Caco-2 (cell line): ENCODE measurements around the gene ANO6. TPM values are rescaled to one million over a fixed set of nuclear protein-coding genes. Genes with fewer than 3 reads are reported as not detected.

Source experiments
- BruUV-seq: library from RNA; stranded (reverse); fragments of 400-500 nt; replicated peaks from 2 replicates; lab custom pipeline; 2021; lab: Mats Ljungman, UMichigan
- CTCF ChIA-PET: fragments of 300-600 bp; sonication (Branson Sonifier 250); formaldehyde crosslinking; loops from one replicate; lab custom pipeline; 2022; ENCODE audit warnings: antibody characterized with exemption; lab: Charles Lee
- POLR2A ChIA-PET: fragments of 300-600 bp; sonication (Branson Sonifier 250); formaldehyde crosslinking; loops from one replicate; lab custom pipeline; 2022; ENCODE audit warnings: antibody characterized with exemption; lab: Charles Lee
- DNase-seq, 2 experiments: peaks; one replicate each; pipeline versions ENCODE4 v3.0.0 to v3.0.0-alpha.2; 2020 to 2022
- H3K27me3 ChIP-seq: replicated peaks from 2 replicates; pipeline ENCODE4 v1.6.0; 2011; ENCODE audit warnings: low read length; ENCODE audit not compliant: control insufficient read depth, insufficient read depth
- H3K36me3 ChIP-seq: 2 replicates; pipeline ENCODE4 v1.5.1; 2011; ENCODE audit warnings: low read length; ENCODE audit not compliant: control insufficient read depth, insufficient read depth
- H3K4me1 ChIP-seq: fragments of 250-450 bp; sonication (Bioruptor Pico); 2 replicates; pipeline ENCODE4 v1.5.1; 2020; ENCODE audit warnings: mild to moderate bottlenecking
- H3K4me3 ChIP-seq: 2 replicates; pipeline ENCODE4 v1.5.1; 2011; ENCODE audit warnings: low read depth, mild to moderate bottlenecking, control low read depth, low read length
- H3K9me3 ChIP-seq: fragments of 250-450 bp; sonication (Bioruptor Pico); 2 replicates; pipeline ENCODE4 v1.5.1; 2020; ENCODE audit warnings: mild to moderate bottlenecking, moderate library complexity
- H3K27ac Mint-ChIP-seq: one replicate; pipeline ENCODE4 v1.8.0; 2022; ENCODE audit warnings: mixed read lengths; ENCODE audit not compliant: unreplicated experiment
- H3K27me3 Mint-ChIP-seq: one replicate; pipeline ENCODE4 v1.8.0; 2022; ENCODE audit warnings: mixed read lengths; ENCODE audit not compliant: insufficient read depth, unreplicated experiment
- H3K36me3 Mint-ChIP-seq: one replicate; pipeline ENCODE4 v1.8.0; 2022; ENCODE audit warnings: mild to moderate bottlenecking, mixed read lengths; ENCODE audit not compliant: insufficient read depth, unreplicated experiment
- H3K4me1 Mint-ChIP-seq: one replicate; pipeline ENCODE4 v1.8.0; 2022; ENCODE audit warnings: low read depth, mixed read lengths; ENCODE audit not compliant: unreplicated experiment
- H3K4me3 Mint-ChIP-seq: one replicate; pipeline ENCODE4 v1.8.0; 2022; ENCODE audit warnings: mild to moderate bottlenecking, moderate library complexity, mixed read lengths; ENCODE audit not compliant: unreplicated experiment
- H3K9me3 Mint-ChIP-seq: one replicate; pipeline ENCODE4 v1.8.0; 2022; ENCODE audit warnings: mixed read lengths; ENCODE audit not compliant: unreplicated experiment
- intact Hi-C: fragments of 100-400 bp; cut with micrococcal nuclease; formaldehyde crosslinking; loops from one replicate; pipeline ENCODE4 v1.10.0; 2022; ENCODE audit not compliant: unreplicated experiment
- total RNA-seq: library from RNA; stranded (reverse); gene quantifications from 2 replicates; pipeline ENCODE4 v1.2.3, GENCODE V29; 2022
- TF ChIP-seq, protein P1 (sequence below), 2 experiments: fragments of 200-600 bp in 1 of 2; IDR thresholded peaks; 1 replicate in 1 of 2; 2 replicates in 1 of 2; pipeline versions ENCODE4 v1.5.1 to v1.8.0; 2011 to 2022; ENCODE audit warnings: antibody characterized with exemption in 1 of 2, control low read depth in 1 of 2, inconsistent platforms in 1 of 2, low read depth in 1 of 2, low read length in 1 of 2, mild to moderate bottlenecking in 1 of 2, moderate library complexity in 1 of 2; ENCODE audit not compliant: insufficient read depth in 1 of 2, severe bottlenecking in 1 of 2, unreplicated experiment in 1 of 2

Gene ANO6
- total RNA-seq, 1 experiment from 2014 or later: 126 TPM

DNA sequence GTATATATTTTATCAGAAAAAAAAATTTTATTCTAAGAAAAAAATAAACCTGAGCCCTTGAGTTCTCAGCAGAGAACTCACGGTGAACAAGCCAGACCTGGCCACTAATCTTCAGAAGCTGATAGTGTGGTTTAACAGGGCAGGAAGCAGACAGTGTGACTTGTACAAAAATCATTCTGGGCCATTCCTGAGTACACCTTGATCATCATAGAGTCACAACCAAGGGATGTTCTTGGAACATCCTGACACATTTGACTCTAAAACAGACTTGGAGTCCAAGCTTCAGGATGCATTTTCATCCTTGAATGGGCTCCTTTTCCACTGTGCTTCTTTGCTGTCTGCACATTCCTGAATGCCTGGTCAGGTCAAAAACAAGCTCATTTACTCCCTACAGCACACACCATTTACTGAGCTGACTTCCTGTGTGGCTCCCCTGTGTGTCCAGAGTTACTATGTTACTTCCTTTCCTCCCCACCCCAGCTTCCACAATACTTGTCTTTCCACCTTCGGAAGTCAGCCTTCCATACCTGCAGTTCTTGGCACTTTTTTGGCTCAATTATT lies 112.0 kb downstream of the ANO6 start:
- Mint-ChIP-seq H3K36me3 (peaks cover 22% of the 10 kb centered on the region), H3K4me1 (peaks cover 12% of the 10 kb centered on the region), H3K9me3 (no peaks in the 10 kb centered on the region), H3K27ac (peak overlapping the region; percentile 9), H3K4me3 (no peak overlapping the region), H3K27me3 (no peaks in the 10 kb centered on the region)
- DNase-seq: no peak
- CTCF ChIA-PET: no interaction called here
- Histone ChIP-seq H3K9me3 (no peaks in the 10 kb centered on the region), H3K4me3 (no peak overlapping the region), H3K36me3 (0 out of 2 replicates have a peak, but pooled peaks cover 4% of the 10 kb centered on the region), H3K4me1 (no peaks in the 10 kb centered on the region; the same call in 1 of the 2 replicates), H3K27me3 (no peaks in the 10 kb centered on the region)
- POLR2A ChIA-PET: no interaction called here
- intact Hi-C loops: no loop called here
- no TSS peak for BruUV-seq
- TF ChIP-seq, protein P1, sequence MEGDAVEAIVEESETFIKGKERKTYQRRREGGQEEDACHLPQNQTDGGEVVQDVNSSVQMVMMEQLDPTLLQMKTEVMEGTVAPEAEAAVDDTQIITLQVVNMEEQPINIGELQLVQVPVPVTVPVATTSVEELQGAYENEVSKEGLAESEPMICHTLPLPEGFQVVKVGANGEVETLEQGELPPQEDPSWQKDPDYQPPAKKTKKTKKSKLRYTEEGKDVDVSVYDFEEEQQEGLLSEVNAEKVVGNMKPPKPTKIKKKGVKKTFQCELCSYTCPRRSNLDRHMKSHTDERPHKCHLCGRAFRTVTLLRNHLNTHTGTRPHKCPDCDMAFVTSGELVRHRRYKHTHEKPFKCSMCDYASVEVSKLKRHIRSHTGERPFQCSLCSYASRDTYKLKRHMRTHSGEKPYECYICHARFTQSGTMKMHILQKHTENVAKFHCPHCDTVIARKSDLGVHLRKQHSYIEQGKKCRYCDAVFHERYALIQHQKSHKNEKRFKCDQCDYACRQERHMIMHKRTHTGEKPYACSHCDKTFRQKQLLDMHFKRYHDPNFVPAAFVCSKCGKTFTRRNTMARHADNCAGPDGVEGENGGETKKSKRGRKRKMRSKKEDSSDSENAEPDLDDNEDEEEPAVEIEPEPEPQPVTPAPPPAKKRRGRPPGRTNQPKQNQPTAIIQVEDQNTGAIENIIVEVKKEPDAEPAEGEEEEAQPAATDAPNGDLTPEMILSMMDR (IDR thresholded peaks at IDR 0.05; ENCODE audit: insufficient read depth in 1 of 2, low read depth in 1 of 2, low read length in 1 of 2, severe bottlenecking in 1 of 2, unreplicated experiment in 1 of 2): no peak

DNA sequence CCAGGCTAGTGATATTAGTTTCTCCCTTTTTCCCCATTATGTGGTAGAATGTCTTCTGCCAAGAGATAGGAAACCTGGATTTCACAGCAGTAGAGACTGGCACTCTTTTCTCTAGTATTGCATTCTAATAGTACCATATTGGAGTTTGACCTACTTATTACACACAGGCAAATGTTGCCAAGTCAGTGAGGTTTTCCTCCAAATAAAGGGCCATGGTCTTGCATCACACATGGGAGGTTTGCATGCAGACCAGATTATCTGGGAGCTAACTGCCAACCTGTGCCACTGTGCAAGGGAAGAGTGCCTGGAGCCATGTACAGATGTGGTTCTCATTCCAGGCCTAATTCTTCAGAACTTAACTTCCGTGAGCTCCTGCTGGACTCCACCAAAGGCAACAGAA lies 113.3 kb downstream of the ANO6 start:
- POLR2A ChIA-PET: no interaction called here
- Histone ChIP-seq H3K4me3 (no peak overlapping the region), H3K27me3 (no peaks in the 10 kb centered on the region), H3K9me3 (no peaks in the 10 kb centered on the region), H3K4me1 (no peaks in the 10 kb centered on the region; the same call in 1 of the 2 replicates), H3K36me3 (peaks cover 4% of the 10 kb centered on the region; the same call in 1 of the 2 replicates)
- Mint-ChIP-seq H3K4me1 (peaks cover 12% of the 10 kb centered on the region), H3K4me3 (no peak overlapping the region), H3K36me3 (peaks cover 21% of the 10 kb centered on the region), H3K27ac (no peak overlapping the region), H3K27me3 (no peaks in the 10 kb centered on the region), H3K9me3 (no peaks in the 10 kb centered on the region)
- no peak for DNase-seq
- BruUV-seq: no TSS peak
- CTCF ChIA-PET: no interaction called here
- TF ChIP-seq, protein P1 (IDR thresholded peaks at IDR 0.05; ENCODE audit: insufficient read depth in 1 of 2, low read depth in 1 of 2, low read length in 1 of 2, severe bottlenecking in 1 of 2, unreplicated experiment in 1 of 2): no peak
- intact Hi-C loops: no loop called here

DNA sequence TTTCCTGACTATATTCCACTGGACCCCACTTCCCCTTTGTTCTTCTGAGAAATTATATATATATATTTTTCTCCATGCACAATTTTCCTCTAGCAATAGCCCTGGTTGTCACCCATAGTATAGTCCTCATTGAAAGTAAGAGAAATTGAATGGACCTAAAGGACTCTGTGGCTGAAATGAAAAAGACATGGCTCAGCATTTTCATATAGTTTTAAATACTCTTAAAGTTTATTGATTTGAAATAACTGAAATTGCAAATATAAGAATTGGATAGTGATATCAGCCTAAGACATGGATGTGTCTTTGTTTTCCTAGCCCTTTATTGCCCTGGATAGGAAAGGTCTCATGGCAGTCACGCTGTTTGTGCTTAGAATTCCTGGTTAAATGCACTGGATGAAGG lies 113.8 kb downstream of the ANO6 start:
- TF ChIP-seq, protein P1 (IDR thresholded peaks at IDR 0.05; ENCODE audit: insufficient read depth in 1 of 2, low read depth in 1 of 2, low read length in 1 of 2, severe bottlenecking in 1 of 2, unreplicated experiment in 1 of 2): no peak
- Mint-ChIP-seq H3K4me1 (peaks cover 12% of the 10 kb centered on the region), H3K27me3 (no peaks in the 10 kb centered on the region), H3K36me3 (peaks cover 22% of the 10 kb centered on the region), H3K9me3 (no peaks in the 10 kb centered on the region), H3K27ac (peak overlapping the region; percentile 40), H3K4me3 (no peak overlapping the region)
- ChIA-PET CTCF (no interaction called here), POLR2A (no interaction called here)
- no peaks in the 10 kb centered on the region for H3K27me3 ChIP-seq
- DNase-seq: no peak
- intact Hi-C loops: no loop called here
- BruUV-seq: no TSS peak
- no peak overlapping the region for H3K4me3 ChIP-seq
- H3K4me1 ChIP-seq: no peaks in the 10 kb centered on the region; the same call in 1 of the 2 replicates
- H3K9me3 ChIP-seq: no peaks in the 10 kb centered on the region
- peaks cover 4% of the 10 kb centered on the region; the same call in 1 of the 2 replicates for H3K36me3 ChIP-seq
